Measurements from ENCODE around the gene RPRD1B. TPM values are rescaled to one million over a fixed set of nuclear protein-coding genes. Genes with fewer than 3 reads are reported as not detected.

Gene RPRD1B
- polyA plus RNA-seq, 1 of the 3 experiments (the other 2 are of a cell fraction), result 11.8 TPM

GRCh38 chr20:38001173-38001875 is 32.2 kb upstream of the RPRD1B start:
- no peak overlapping the region for H2AFZ ChIP-seq (ENCODE audit: low read depth)
- H3K4me1 ChIP-seq (ENCODE audit: control insufficient read depth in 1 of 2, insufficient read depth in 2 of 2, low read depth in 1 of 2, low read length in 1 of 2), result peaks cover 7 to 18% of the 10 kb centered on the region in 2 experiments; a peak in 3 of 4 replicates
- peaks cover 25% of the 10 kb centered on the region for H3F3A ChIP-seq (replicated peaks; ENCODE audit: insufficient read depth)
- peaks cover 6% of the 10 kb centered on the region; the same call in 1 of the 2 replicates for H3K79me2 ChIP-seq (ENCODE audit: insufficient read depth)
- POLR2A ChIA-PET, result no interaction called here
- peaks cover 6% of the 10 kb centered on the region; the same call in 1 of the 2 replicates for H4K20me1 ChIP-seq (ENCODE audit: insufficient read depth)
- CTCF ChIA-PET, result interaction anchor here (1.2 to 1.8 kb wide), 4 partner anchors 8 to 98 kb away, joined by 3 to 8 read pairs (median 4); partner anchors contain the start of gene VSTM2L
- H3K4me2 ChIP-seq, result peak overlapping the region; percentile 13; the same call in 1 of the 2 replicates
- no peak for DNase-seq
- H3K4me3 ChIP-seq (ENCODE audit: low read depth in 2 of 2, low read length in 1 of 2), result no peak overlapping the region
- H3K27ac ChIP-seq (ENCODE audit: low read depth in 2 of 2, low read length in 1 of 2), result peak overlapping the region in 1 of 2 experiments; percentile 70; a peak in 2 of 4 replicates
- H3K9ac ChIP-seq, result no peak overlapping the region
- peaks cover 24 to 66% of the 10 kb centered on the region in 2 experiments for H3K36me3 ChIP-seq (replicated peaks in 1 of 2; ENCODE audit: control insufficient read depth in 1 of 2, insufficient read depth in 2 of 2, low read length in 1 of 2)
- H3K9me3 ChIP-seq, result no peaks in the 10 kb centered on the region
- H3K9me2 ChIP-seq, result no peaks in the 10 kb centered on the region
- no peaks in the 10 kb centered on the region for H3K27me3 ChIP-seq (ENCODE audit: insufficient read depth)
- WGBS (ENCODE audit: low lambda C conversion rate), result 60% methylated on average over 6 of the region's 6 CpGs
- TF ChIP-seq EP300 (IDR thresholded peaks at IDR 0.05; ENCODE audit: borderline replicate concordance in 1 of 2, low read depth in 1 of 2, low read length in 1 of 2), result no peak
- TF ChIP-seq, protein P1, sequence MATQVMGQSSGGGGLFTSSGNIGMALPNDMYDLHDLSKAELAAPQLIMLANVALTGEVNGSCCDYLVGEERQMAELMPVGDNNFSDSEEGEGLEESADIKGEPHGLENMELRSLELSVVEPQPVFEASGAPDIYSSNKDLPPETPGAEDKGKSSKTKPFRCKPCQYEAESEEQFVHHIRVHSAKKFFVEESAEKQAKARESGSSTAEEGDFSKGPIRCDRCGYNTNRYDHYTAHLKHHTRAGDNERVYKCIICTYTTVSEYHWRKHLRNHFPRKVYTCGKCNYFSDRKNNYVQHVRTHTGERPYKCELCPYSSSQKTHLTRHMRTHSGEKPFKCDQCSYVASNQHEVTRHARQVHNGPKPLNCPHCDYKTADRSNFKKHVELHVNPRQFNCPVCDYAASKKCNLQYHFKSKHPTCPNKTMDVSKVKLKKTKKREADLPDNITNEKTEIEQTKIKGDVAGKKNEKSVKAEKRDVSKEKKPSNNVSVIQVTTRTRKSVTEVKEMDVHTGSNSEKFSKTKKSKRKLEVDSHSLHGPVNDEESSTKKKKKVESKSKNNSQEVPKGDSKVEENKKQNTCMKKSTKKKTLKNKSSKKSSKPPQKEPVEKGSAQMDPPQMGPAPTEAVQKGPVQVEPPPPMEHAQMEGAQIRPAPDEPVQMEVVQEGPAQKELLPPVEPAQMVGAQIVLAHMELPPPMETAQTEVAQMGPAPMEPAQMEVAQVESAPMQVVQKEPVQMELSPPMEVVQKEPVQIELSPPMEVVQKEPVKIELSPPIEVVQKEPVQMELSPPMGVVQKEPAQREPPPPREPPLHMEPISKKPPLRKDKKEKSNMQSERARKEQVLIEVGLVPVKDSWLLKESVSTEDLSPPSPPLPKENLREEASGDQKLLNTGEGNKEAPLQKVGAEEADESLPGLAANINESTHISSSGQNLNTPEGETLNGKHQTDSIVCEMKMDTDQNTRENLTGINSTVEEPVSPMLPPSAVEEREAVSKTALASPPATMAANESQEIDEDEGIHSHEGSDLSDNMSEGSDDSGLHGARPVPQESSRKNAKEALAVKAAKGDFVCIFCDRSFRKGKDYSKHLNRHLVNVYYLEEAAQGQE (IDR thresholded peaks at IDR 0.05; ENCODE audit: low read depth, low read length), result no peak
- TF ChIP-seq MEF2A (IDR thresholded peaks at IDR 0.05; ENCODE audit: borderline replicate concordance, low read depth), result no peak
- TF ChIP-seq TEAD4 (IDR thresholded peaks at IDR 0.05; ENCODE audit: borderline replicate concordance, insufficient read depth), result no peak
- TF ChIP-seq YY1 (IDR thresholded peaks at IDR 0.05; ENCODE audit: low read depth), result no peak
- TF ChIP-seq, protein P2, sequence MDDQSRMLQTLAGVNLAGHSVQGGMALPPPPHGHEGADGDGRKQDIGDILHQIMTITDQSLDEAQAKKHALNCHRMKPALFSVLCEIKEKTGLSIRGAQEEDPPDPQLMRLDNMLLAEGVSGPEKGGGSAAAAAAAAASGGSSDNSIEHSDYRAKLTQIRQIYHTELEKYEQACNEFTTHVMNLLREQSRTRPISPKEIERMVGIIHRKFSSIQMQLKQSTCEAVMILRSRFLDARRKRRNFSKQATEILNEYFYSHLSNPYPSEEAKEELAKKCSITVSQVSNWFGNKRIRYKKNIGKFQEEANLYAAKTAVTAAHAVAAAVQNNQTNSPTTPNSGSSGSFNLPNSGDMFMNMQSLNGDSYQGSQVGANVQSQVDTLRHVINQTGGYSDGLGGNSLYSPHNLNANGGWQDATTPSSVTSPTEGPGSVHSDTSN (IDR thresholded peaks at IDR 0.05), result no peak
- no peak for TF ChIP-seq IRF3 (IDR thresholded peaks at IDR 0.05; ENCODE audit: low read depth, low read length)
- peak; percentile 56; the same call in 1 of the 2 replicates for TF ChIP-seq TCF12 (IDR thresholded peaks at IDR 0.05)
- no peak for TF ChIP-seq GATA2 (CRISPR knock-in tag; IDR thresholded peaks at IDR 0.05)
- TF ChIP-seq, protein P3, sequence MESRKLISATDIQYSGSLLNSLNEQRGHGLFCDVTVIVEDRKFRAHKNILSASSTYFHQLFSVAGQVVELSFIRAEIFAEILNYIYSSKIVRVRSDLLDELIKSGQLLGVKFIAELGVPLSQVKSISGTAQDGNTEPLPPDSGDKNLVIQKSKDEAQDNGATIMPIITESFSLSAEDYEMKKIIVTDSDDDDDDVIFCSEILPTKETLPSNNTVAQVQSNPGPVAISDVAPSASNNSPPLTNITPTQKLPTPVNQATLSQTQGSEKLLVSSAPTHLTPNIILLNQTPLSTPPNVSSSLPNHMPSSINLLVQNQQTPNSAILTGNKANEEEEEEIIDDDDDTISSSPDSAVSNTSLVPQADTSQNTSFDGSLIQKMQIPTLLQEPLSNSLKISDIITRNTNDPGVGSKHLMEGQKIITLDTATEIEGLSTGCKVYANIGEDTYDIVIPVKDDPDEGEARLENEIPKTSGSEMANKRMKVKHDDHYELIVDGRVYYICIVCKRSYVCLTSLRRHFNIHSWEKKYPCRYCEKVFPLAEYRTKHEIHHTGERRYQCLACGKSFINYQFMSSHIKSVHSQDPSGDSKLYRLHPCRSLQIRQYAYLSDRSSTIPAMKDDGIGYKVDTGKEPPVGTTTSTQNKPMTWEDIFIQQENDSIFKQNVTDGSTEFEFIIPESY (IDR thresholded peaks at IDR 0.05; ENCODE audit: borderline replicate concordance, low read depth), result no peak
- TF ChIP-seq EZH2phosphoT487 (IDR thresholded peaks at IDR 0.05; ENCODE audit: borderline replicate concordance, low read depth), result no peak
- no peak for TF ChIP-seq FOXJ3 (CRISPR knock-in tag; IDR thresholded peaks at IDR 0.05)
- peak; percentile 81; the same call in 1 of the 2 replicates for TF ChIP-seq FOSL2 (IDR thresholded peaks at IDR 0.05; ENCODE audit: borderline replicate concordance, low read depth)
- TF ChIP-seq GABPA (IDR thresholded peaks at IDR 0.05; ENCODE audit: low read depth), result no peak
- TF ChIP-seq, protein P4, sequence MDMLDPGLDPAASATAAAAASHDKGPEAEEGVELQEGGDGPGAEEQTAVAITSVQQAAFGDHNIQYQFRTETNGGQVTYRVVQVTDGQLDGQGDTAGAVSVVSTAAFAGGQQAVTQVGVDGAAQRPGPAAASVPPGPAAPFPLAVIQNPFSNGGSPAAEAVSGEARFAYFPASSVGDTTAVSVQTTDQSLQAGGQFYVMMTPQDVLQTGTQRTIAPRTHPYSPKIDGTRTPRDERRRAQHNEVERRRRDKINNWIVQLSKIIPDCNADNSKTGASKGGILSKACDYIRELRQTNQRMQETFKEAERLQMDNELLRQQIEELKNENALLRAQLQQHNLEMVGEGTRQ (IDR thresholded peaks at IDR 0.05; ENCODE audit: borderline replicate concordance, low read depth, low read length), result no peak
- TF ChIP-seq RFX5 (IDR thresholded peaks at IDR 0.05; ENCODE audit: low read length), result no peak
- TF ChIP-seq TAF1 (IDR thresholded peaks at IDR 0.05; ENCODE audit: borderline replicate concordance, low read depth, low read length), result no peak
- TF ChIP-seq CHD2 (IDR thresholded peaks at IDR 0.05; ENCODE audit: low read length, partially characterized antibody), result no peak
- TF ChIP-seq, protein P5, sequence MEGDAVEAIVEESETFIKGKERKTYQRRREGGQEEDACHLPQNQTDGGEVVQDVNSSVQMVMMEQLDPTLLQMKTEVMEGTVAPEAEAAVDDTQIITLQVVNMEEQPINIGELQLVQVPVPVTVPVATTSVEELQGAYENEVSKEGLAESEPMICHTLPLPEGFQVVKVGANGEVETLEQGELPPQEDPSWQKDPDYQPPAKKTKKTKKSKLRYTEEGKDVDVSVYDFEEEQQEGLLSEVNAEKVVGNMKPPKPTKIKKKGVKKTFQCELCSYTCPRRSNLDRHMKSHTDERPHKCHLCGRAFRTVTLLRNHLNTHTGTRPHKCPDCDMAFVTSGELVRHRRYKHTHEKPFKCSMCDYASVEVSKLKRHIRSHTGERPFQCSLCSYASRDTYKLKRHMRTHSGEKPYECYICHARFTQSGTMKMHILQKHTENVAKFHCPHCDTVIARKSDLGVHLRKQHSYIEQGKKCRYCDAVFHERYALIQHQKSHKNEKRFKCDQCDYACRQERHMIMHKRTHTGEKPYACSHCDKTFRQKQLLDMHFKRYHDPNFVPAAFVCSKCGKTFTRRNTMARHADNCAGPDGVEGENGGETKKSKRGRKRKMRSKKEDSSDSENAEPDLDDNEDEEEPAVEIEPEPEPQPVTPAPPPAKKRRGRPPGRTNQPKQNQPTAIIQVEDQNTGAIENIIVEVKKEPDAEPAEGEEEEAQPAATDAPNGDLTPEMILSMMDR (IDR thresholded peaks at IDR 0.05), result no peak
- no peak for TF ChIP-seq NFIC (IDR thresholded peaks at IDR 0.05; ENCODE audit: borderline replicate concordance)
- TF ChIP-seq RAD21 (IDR thresholded peaks at IDR 0.05; ENCODE audit: low read length), result no peak
